HepG2 (cell line): ENCODE measurements around the gene CD7. TPM values are rescaled to one million over a fixed set of nuclear protein-coding genes. Genes with fewer than 3 reads are reported as not detected.
A peak's percentile ranks its signal among the peaks of the same experiment; 100 is the strongest.

Experiments used
- ATF6 ChIP-seq: sonication (generic); formaldehyde crosslinking; conservative IDR thresholded peaks from 2 replicates; pipeline ENCODE4 v1.4.0; 2020; ENCODE audit warnings: missing genetic modification reagents
- ATF7-NPFF ChIP-seq: sonication (generic); formaldehyde crosslinking; IDR thresholded peaks from 2 replicates; pipeline ENCODE4 v1.8.1; 2023; ENCODE audit warnings: mild to moderate bottlenecking, low read depth, missing genetic modification reagents, moderate library complexity
- CENPX ChIP-seq: sonication (generic); formaldehyde crosslinking; IDR thresholded peaks from 2 replicates; pipeline ENCODE4 v1.9.0; 2021; ENCODE audit warnings: mild to moderate bottlenecking, missing genetic modification reagents, moderate library complexity
- FOXO4 ChIP-seq: sonication (generic); formaldehyde crosslinking; conservative IDR thresholded peaks from 2 replicates; pipeline ENCODE4 v1.8.1; 2023; ENCODE audit warnings: missing genetic modification reagents
- GFI1 ChIP-seq: sonication (generic); formaldehyde crosslinking; IDR thresholded peaks from 2 replicates; pipeline ENCODE4 v1.5.0; 2020; ENCODE audit warnings: missing genetic modification reagents, mild to moderate bottlenecking, borderline replicate concordance
- JUND ChIP-seq: sonication (generic); formaldehyde crosslinking; IDR thresholded peaks from 2 replicates; pipeline ENCODE4 v1.8.0; 2022; ENCODE audit warnings: mild to moderate bottlenecking, missing genetic modification reagents
- MAF1 ChIP-seq: sonication (generic); formaldehyde crosslinking; IDR thresholded peaks from 2 replicates; pipeline ENCODE4 v1.5.0; 2020; ENCODE audit warnings: missing genetic modification reagents, borderline replicate concordance
- PRPF4 ChIP-seq: fragments of 200-400 bp; formaldehyde crosslinking; IDR thresholded peaks from 2 replicates; pipeline ENCODE4 v1.6.1; 2016; ENCODE audit warnings: low read length, low read depth; ENCODE audit not compliant: poor library complexity, severe bottlenecking
- RAD21 ChIP-seq: fragments of 450-650 bp; formaldehyde crosslinking; IDR thresholded peaks from 2 replicates; pipeline ENCODE4 v1.5.0; 2020; ENCODE audit warnings: mild to moderate bottlenecking
- REXO4 ChIP-seq: sonication (generic); formaldehyde crosslinking; IDR thresholded peaks from 2 replicates; pipeline ENCODE4 v1.8.0; 2022; ENCODE audit warnings: missing genetic modification reagents, mild to moderate bottlenecking, borderline replicate concordance
- SCMH1 ChIP-seq: sonication (generic); formaldehyde crosslinking; IDR thresholded peaks from 2 replicates; pipeline ENCODE4 v1.9.0; 2021; ENCODE audit warnings: missing genetic modification reagents, mild to moderate bottlenecking, borderline replicate concordance
- SIN3B ChIP-seq: fragments of 150-350 bp; IDR thresholded peaks from 2 replicates; pipeline ENCODE4 v1.6.1; 2014; ENCODE audit warnings: low read length
- ZBTB3 ChIP-seq: sonication (generic); formaldehyde crosslinking; IDR thresholded peaks from 2 replicates; pipeline ENCODE4 v1.4.0; 2020; ENCODE audit warnings: low read depth, mild to moderate bottlenecking, moderate library complexity, missing genetic modification reagents, borderline replicate concordance
- ZFP36 ChIP-seq: fragments of 150-350 bp; IDR thresholded peaks from 2 replicates; pipeline ENCODE4 v1.6.1; 2018; ENCODE audit warnings: borderline replicate concordance, low read length, low read depth; ENCODE audit not compliant: partially characterized antibody
- ZNF281 ChIP-seq: sonication (generic); formaldehyde crosslinking; IDR thresholded peaks from 2 replicates; pipeline ENCODE4 v1.4.0; 2020; ENCODE audit warnings: missing genetic modification reagents, borderline replicate concordance
- ZNF354B ChIP-seq: sonication (generic); formaldehyde crosslinking; IDR thresholded peaks from 2 replicates; pipeline ENCODE4 v1.8.0; 2022; ENCODE audit warnings: mild to moderate bottlenecking, missing genetic modification reagents
- ZNF644 ChIP-seq: IDR thresholded peaks from 2 replicates; pipeline ENCODE4 v1.6.1; 2016; ENCODE audit warnings: low read depth
- ZSCAN30 ChIP-seq: sonication (generic); formaldehyde crosslinking; IDR thresholded peaks from 2 replicates; pipeline ENCODE4 v1.5.0; 2020; ENCODE audit warnings: mild to moderate bottlenecking, missing genetic modification reagents
- polyA plus RNA-seq, 8 experiments: library from polyadenylated mRNA; depleted of rRNA in 3 of 8; stranded (reverse) in 7 of 8; unstranded in 1 of 8; fragments of >200 nt; fragmentation: Illumina TruSeq in 4 of 8; extraction: Trizol in 4 of 8; gene quantifications; 2 replicates each; pipeline versions ENCODE4 v1.2.1 to v1.2.3, GENCODE V29; 2011 to 2016; ENCODE audit warnings: low read depth in 4 of 8, missing spikeins in 1 of 8, mixed read lengths in 1 of 8; ENCODE audit not compliant: insufficient read depth in 1 of 8
- total RNA-seq, 5 experiments: library from RNA; depleted of rRNA; stranded (reverse); fragments of >200 nt; fragmentation: Illumina TruSeq; extraction: Trizol; gene quantifications; 2 replicates each; pipeline ENCODE4 v1.2.3, GENCODE V29; 2016; ENCODE audit warnings: low read depth in 1 of 5
- TF ChIP-seq, protein P1 (sequence below): IDR thresholded peaks from 2 replicates; pipeline ENCODE4 v1.6.1; 2016; ENCODE audit warnings: low read depth, control low read depth
- TF ChIP-seq, protein P2 (sequence below): sonication (generic); formaldehyde crosslinking; IDR thresholded peaks from 2 replicates; pipeline ENCODE4 v1.5.0; 2020; ENCODE audit warnings: missing genetic modification reagents

The CD7 gene
- total and polyA plus RNA-seq, 2 of the 13 experiments (the other 11 are each of a cell fraction or from before 2014, with no cell fraction given) = 67.6 to 76.4 TPM

GRCh38 chr17:82287868-82288801, 29.3 kb downstream of the CD7 start (continued):
- TF ChIP-seq JUND (CRISPR knock-in tag) = peak; percentile 81
- TF ChIP-seq SIN3B = no peak
- peak; percentile 76 for TF ChIP-seq ZNF281 (CRISPR knock-in tag)
- no peak for TF ChIP-seq FOXO4
- TF ChIP-seq PRPF4 = no peak
- no peak for TF ChIP-seq ZBTB3 (CRISPR knock-in tag)
- no peak for TF ChIP-seq CENPX (CRISPR knock-in tag)
- no peak for TF ChIP-seq RAD21
- TF ChIP-seq MAF1 = no peak
- peak; percentile 94; the same call in 1 of the 2 replicates for TF ChIP-seq ZSCAN30 (CRISPR knock-in tag)
- TF ChIP-seq ATF6 (CRISPR knock-in tag) = no peak; the same call in 1 of the 2 replicates
- no peak for TF ChIP-seq SCMH1 (CRISPR knock-in tag)
- TF ChIP-seq ZNF644 (CRISPR knock-in tag) = peak; percentile 83
- TF ChIP-seq ZNF354B (CRISPR knock-in tag) = no peak
- TF ChIP-seq, protein P1, sequence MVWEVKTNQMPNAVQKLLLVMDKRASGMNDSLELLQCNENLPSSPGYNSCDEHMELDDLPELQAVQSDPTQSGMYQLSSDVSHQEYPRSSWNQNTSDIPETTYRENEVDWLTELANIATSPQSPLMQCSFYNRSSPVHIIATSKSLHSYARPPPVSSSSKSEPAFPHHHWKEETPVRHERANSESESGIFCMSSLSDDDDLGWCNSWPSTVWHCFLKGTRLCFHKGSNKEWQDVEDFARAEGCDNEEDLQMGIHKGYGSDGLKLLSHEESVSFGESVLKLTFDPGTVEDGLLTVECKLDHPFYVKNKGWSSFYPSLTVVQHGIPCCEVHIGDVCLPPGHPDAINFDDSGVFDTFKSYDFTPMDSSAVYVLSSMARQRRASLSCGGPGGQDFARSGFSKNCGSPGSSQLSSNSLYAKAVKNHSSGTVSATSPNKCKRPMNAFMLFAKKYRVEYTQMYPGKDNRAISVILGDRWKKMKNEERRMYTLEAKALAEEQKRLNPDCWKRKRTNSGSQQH (CRISPR knock-in tag) = peak; percentile 93
- TF ChIP-seq REXO4 (CRISPR knock-in tag) = no peak
- TF ChIP-seq ATF7-NPFF (CRISPR knock-in tag) = no peak
- TF ChIP-seq GFI1 = peak; percentile 61; the same call in 1 of the 2 replicates
- no peak for TF ChIP-seq ZFP36
- TF ChIP-seq, protein P2, sequence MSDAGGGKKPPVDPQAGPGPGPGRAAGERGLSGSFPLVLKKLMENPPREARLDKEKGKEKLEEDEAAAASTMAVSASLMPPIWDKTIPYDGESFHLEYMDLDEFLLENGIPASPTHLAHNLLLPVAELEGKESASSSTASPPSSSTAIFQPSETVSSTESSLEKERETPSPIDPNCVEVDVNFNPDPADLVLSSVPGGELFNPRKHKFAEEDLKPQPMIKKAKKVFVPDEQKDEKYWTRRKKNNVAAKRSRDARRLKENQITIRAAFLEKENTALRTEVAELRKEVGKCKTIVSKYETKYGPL (CRISPR knock-in tag) = no peak
